Measurements from ENCODE around the gene MGAT4A. TPM values are rescaled to one million over a fixed set of nuclear protein-coding genes. Genes with fewer than 3 reads are reported as not detected.
A peak's percentile ranks its signal among the peaks of the same experiment; 100 is the strongest.
"Not testable (repeated sequence)": the region's sequence is repeated elsewhere in the genome, so short reads cannot be mapped to it uniquely, and the experiment has no call there.

MGAT4A gene
- total RNA-seq, 1 donor from 2014 or later, result 20.6 TPM

DNA sequence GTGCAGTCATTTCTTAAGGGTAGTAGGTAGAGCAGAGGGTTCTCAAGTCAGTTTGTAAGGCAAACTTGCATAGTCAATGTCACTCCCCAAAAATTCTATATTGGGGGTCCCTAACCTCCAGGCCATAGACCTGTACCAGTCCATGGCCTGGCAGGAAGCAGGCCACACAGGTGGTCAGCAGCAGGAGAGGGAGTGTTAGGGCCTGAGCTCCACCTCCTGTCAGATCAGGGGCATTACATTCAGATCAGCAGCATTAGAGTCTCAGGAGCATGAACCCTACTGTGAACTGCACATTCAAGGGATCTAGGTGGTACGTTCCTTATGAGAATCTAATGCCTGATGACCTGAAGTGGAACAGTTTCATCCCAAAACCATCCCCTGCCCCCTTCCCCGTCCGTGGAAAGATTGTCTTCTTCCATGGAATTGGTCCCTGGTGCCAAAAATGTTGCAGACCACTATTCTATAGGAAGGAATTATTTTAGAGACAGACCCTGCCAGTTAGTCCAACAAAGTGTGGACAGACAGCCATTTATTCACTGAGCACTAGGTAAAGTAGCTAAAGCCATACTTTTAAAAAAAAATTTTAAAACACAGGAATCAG, 129.3 kb downstream of the MGAT4A start:
- Histone ChIP-seq H3K4me1 (peaks cover 24% of the 10 kb centered on the region), H3K36me3 (peaks cover 0 to 37% of the 10 kb centered on the region in 2 donors), H3K4me3 (no peak overlapping the region), H3K9me3 (no peaks in the 10 kb centered on the region), H3K27ac (no peak overlapping the region), H3K27me3 (no peaks in the 10 kb centered on the region)
- TF ChIP-seq POLR2A (IDR thresholded peaks at IDR 0.05), result no peak
- TF ChIP-seq, protein P1, sequence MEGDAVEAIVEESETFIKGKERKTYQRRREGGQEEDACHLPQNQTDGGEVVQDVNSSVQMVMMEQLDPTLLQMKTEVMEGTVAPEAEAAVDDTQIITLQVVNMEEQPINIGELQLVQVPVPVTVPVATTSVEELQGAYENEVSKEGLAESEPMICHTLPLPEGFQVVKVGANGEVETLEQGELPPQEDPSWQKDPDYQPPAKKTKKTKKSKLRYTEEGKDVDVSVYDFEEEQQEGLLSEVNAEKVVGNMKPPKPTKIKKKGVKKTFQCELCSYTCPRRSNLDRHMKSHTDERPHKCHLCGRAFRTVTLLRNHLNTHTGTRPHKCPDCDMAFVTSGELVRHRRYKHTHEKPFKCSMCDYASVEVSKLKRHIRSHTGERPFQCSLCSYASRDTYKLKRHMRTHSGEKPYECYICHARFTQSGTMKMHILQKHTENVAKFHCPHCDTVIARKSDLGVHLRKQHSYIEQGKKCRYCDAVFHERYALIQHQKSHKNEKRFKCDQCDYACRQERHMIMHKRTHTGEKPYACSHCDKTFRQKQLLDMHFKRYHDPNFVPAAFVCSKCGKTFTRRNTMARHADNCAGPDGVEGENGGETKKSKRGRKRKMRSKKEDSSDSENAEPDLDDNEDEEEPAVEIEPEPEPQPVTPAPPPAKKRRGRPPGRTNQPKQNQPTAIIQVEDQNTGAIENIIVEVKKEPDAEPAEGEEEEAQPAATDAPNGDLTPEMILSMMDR (IDR thresholded peaks at IDR 0.05), result peak in 1 of 3 experiments; percentile 14
- no peak for DNase-seq (ENCODE audit: extremely low spot score in 2 of 2)
- intact Hi-C loops (cut with DNase I), result loop anchor here (10.0 kb wide), 1 partner anchor 187 kb away; no protein-coding TSS in a partner anchor

DNA sequence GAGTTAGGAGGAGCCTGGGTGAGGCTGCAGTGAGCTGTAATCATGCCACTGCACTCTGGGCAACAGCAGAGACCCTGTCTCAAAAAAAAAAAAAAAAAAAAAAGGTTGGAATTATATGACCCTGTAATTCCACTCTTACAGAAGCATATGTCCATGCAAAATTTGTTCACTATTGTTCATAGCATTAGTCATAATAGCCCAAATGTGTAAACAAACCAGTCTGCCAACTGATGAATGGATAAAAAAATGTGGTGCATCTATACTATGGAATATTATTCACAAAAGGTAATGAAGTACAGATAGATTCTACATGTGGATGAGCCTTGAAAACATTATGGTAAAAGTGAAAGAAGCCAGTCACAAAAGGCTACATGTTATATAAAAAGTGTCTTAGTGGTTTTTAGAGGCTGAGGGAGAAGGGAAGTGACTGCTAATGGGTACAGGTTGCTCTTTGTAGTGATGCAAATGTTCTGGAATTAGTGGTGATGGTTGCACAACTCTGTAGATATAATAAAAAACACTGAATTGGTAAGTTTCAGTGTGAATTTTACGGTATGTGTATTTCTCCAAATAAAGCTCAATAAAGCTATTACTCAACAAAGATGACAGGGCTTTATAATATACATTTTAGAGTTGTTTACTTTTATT, 132.0 kb downstream of the MGAT4A start:
- H3K36me3 ChIP-seq, result peaks cover 0 to 37% of the 10 kb centered on the region in 2 donors
- H3K27me3 ChIP-seq, result no peaks in the 10 kb centered on the region
- no peaks in the 10 kb centered on the region for H3K9me3 ChIP-seq
- intact Hi-C loops (cut with DNase I), result no loop called here
- H3K4me3 ChIP-seq, result no peak overlapping the region
- no peak for TF ChIP-seq POLR2AphosphoS5 (IDR thresholded peaks at IDR 0.05; ENCODE audit: insufficient read depth in 1 of 2, low read depth in 1 of 2)
- TF ChIP-seq, protein P1 (IDR thresholded peaks at IDR 0.05), result no peak
- TF ChIP-seq POLR2A (IDR thresholded peaks at IDR 0.05), result no peak
- no peak overlapping the region for H3K27ac ChIP-seq
- no peaks in the 10 kb centered on the region for H3K4me1 ChIP-seq
- DNase-seq (ENCODE audit: extremely low spot score in 2 of 2), result no peak

DNA sequence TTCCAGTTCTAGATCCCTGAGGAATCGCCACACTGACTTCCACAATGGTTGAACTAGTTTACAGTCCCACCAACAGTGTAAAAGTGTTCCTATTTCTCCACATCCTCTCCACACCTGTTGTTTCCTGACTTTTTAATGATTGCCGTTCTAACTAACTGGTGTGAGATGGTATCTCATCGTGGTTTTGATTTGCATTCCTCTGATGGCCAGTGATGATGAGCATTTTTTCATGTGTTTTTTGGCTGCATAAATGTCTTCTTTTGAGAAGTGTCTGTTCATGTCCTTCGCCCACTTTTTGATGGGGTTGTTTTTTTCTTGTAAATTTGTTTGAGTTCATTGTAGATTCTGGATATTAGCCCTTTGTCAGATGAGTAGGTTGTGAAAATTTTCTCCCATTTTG, 136.3 kb downstream of the MGAT4A start:
- H3K27me3 ChIP-seq; H3K4me1 ChIP-seq; H3K27ac ChIP-seq; DNase-seq (ENCODE audit: extremely low spot score in 2 of 2); H3K4me3 ChIP-seq; intact Hi-C loops (cut with DNase I); H3K9me3 ChIP-seq: not testable (repeated sequence)
- peaks cover 0 to 14% of the 10 kb centered on the region in 2 donors for H3K36me3 ChIP-seq

DNA sequence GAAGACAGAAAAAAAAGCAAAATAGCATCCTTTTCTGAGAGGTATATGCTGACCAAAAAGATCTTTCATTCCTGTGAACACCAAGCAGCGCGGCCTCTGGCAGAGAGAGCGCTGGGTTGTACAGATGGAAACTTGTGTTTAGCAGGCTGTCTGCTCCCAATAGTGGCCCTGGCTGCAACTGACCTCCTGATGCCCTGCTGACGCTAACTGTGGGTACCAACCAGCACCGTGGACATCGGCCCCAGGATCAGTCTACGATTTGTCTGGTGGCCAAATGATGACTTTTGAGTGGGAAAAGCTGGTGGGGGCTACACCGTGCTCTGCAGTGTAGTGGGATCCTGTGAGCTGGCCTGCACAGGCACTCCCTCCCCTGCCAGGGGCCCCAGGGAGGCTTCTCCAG, 138.4 kb downstream of the MGAT4A start:
- no peaks in the 10 kb centered on the region for H3K9me3 ChIP-seq
- no peaks in the 10 kb centered on the region for H3K27me3 ChIP-seq
- H3K4me3 ChIP-seq, result no peak overlapping the region
- no peak for TF ChIP-seq POLR2AphosphoS5 (IDR thresholded peaks at IDR 0.05; ENCODE audit: insufficient read depth in 1 of 2, low read depth in 1 of 2)
- TF ChIP-seq, protein P1 (IDR thresholded peaks at IDR 0.05), result no peak
- TF ChIP-seq POLR2A (IDR thresholded peaks at IDR 0.05), result no peak
- H3K36me3 ChIP-seq, result peaks cover 0 to 11% of the 10 kb centered on the region in 2 donors
- no peak overlapping the region for H3K27ac ChIP-seq
- H3K4me1 ChIP-seq, result no peaks in the 10 kb centered on the region
- no peak for DNase-seq (ENCODE audit: extremely low spot score in 2 of 2)
- intact Hi-C loops (cut with DNase I), result no loop called here

DNA sequence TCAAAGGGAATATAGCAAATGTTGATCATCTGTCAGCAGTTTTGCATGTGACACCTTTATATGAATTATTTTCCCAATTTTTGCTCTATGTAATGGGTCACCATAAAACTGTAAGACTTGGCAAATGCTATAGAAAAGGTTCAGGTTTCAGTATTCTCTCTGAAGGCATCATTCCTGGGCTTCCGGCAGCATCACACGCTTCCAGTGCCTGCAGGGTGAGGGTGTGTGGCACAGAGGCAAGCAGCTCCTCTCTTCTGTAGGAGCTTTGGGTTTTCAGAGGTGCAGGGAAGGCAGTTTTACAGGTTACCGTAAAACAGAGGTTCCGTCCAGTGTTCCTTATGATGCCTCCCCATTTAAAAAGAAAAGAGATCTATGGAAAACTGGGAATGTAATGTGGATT, 141.4 kb downstream of the MGAT4A start:
- no peak for TF ChIP-seq POLR2AphosphoS5 (IDR thresholded peaks at IDR 0.05; ENCODE audit: insufficient read depth in 1 of 2, low read depth in 1 of 2)
- TF ChIP-seq, protein P1 (IDR thresholded peaks at IDR 0.05), result no peak
- TF ChIP-seq POLR2A (IDR thresholded peaks at IDR 0.05), result no peak
- DNase-seq (ENCODE audit: extremely low spot score in 2 of 2), result no peak
- H3K4me1 ChIP-seq, result no peaks in the 10 kb centered on the region
- H3K27me3 ChIP-seq, result no peaks in the 10 kb centered on the region
- no peak overlapping the region for H3K4me3 ChIP-seq
- H3K9me3 ChIP-seq, result no peaks in the 10 kb centered on the region
- H3K27ac ChIP-seq, result no peak overlapping the region
- intact Hi-C loops (cut with DNase I), result no loop called here
- peaks cover 0 to 16% of the 10 kb centered on the region in 2 donors for H3K36me3 ChIP-seq

Data from vagina (tissue), 2 donors.